HAP-1 (cell line): ENCODE measurements around the gene DDX39B.
A peak's percentile ranks its signal among the peaks of the same experiment; 100 is the strongest.

Source experiments
- DNase-seq, 2 experiments: peaks; one replicate each; pipeline ENCODE4 v3.0.0-alpha.2; 2016 to 2020; ENCODE audit warnings: low spot score in 2 of 2
- H3K27me3 ChIP-seq: fragments of 250-450 bp; sonication (Bioruptor Pico); 2 replicates; pipeline ENCODE4 v1.5.1; 2020; ENCODE audit warnings: low read depth, mild to moderate bottlenecking, moderate library complexity
- H3K36me3 ChIP-seq: fragments of 250-450 bp; sonication (Bioruptor Pico); replicated peaks from 2 replicates; pipeline ENCODE4 v1.5.1; 2020; ENCODE audit warnings: mild to moderate bottlenecking
- H3K4me1 ChIP-seq: fragments of 250-450 bp; sonication (Bioruptor Pico); 2 replicates; pipeline ENCODE4 v1.5.1; 2020; ENCODE audit warnings: mild to moderate bottlenecking
- H3K4me3 ChIP-seq: fragments of 250-450 bp; sonication (Bioruptor Pico); 2 replicates; pipeline ENCODE4 v1.5.1; 2020; ENCODE audit warnings: mild to moderate bottlenecking, moderate library complexity
- H3K9me3 ChIP-seq: fragments of 250-450 bp; sonication (Bioruptor Pico); 2 replicates; pipeline ENCODE4 v1.5.1; 2020; ENCODE audit warnings: mild to moderate bottlenecking, moderate library complexity
- in situ Hi-C: fragments of 300-500 bp; cut with MboI; formaldehyde crosslinking; loops from 3 replicates; pipeline ENCODE4 v1.14.3; 2020; ENCODE audit warnings: low sequenced_read_pairs, inconsistent platforms, mixed read lengths

The DDX39B gene

GRCh38 chr6:31547727-31548543 lies 6.1 kb upstream of the DDX39B start:
- H3K4me3 ChIP-seq: peak overlapping the region; percentile 44
- H3K9me3 ChIP-seq: no peaks in the 10 kb centered on the region
- H3K27me3 ChIP-seq: no peaks in the 10 kb centered on the region
- peaks cover 14% of the 10 kb centered on the region for H3K4me1 ChIP-seq
- in situ Hi-C loops: loop anchor here (5.0 kb wide), 1 partner anchor 44 kb away; the partner anchor contains the start of gene NCR3
- DNase-seq: no peak
- H3K36me3 ChIP-seq: peaks cover 22% of the 10 kb centered on the region

GRCh38 chr6:31546958-31547726 lies 5.3 kb upstream of the DDX39B start, which contains the start of gene NFKBIL1:
NFKBIL1 (plus strand) TSS chr6:31547608; CDS start chr6:31547695, 87 bp downstream.
- Histone ChIP-seq H3K36me3 (peaks cover 21% of the 10 kb centered on the region), H3K4me1 (peaks cover 16% of the 10 kb centered on the region)
- in situ Hi-C loops: loop anchor here (5.0 kb wide), 1 partner anchor 45 kb away; the partner anchor contains the start of gene NCR3

DNA sequence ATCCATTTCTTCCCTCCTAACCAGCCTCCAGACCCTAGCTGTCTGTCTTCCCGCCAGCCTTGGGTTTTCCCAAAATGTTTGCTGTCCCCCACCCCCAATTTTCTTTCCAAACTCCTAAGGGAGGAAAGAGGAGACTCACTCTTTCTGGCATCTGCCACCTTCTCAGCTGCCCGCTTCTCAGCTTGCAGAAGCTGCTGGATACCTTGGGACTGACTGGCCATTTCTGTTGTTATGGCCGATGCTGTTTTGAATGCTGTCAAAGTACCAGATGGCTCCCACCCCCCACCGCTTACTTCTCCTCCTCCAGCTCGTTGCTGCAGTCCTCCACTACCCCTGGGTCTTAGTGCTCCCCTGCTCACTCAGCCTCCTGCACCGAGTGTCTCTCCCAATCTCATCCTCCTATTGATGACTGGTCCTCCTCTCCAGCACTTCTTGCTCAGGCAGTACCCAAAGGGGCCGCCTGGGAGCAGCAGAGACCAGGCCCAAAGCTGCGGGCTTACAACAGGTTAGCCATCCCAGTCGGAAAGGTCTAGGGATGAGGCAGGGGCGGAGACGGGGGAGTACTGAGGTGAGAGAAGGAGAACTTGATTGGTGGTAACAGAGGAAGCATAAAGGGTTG lies 4.6 kb upstream of the DDX39B start, which contains the start of gene ATP6V1G2:
Gene ATP6V1G2, minus strand, starts transcription at position 270 of the 619 bp plus-strand sequence. Its CDS starts 49 bp downstream, at position 221.
- in situ Hi-C loops: loop anchor here (5.0 kb wide), 1 partner anchor 46 kb away; the partner anchor contains the start of gene NCR3

More at GRCh38 chr6:31546958-31547726, 5.3 kb upstream of the DDX39B start, which contains the start of gene NFKBIL1:
- peak; percentile 96 to 97 for DNase-seq
- Histone ChIP-seq H3K27me3 (no peaks in the 10 kb centered on the region), H3K9me3 (no peaks in the 10 kb centered on the region), H3K4me3 (peak within 1 kb of the TSS; percentile 44)

DNA sequence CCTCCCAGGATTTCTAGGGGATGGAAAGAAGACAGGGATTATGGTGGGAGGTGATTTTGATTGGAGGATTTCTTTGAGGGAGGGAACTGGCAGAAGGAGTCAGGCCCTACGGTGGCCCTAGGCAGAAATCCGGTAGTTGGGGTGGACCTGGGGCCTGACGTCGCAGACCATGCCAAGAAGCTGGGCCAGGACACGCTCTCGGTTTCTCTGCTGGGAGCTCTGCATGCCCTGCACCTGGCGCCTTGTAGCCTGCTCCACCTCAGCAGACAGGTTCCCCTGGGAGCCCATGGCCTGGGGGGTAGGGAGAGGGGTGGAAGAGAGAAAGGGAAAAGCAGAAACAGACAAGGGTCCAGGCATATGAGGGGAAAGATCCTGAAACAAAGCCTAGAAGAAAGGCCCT lies 3.5 kb upstream of the DDX39B start:
- Histone ChIP-seq H3K4me3 (no peak overlapping the region), H3K27me3 (no peaks in the 10 kb centered on the region)
- in situ Hi-C loops: loop anchor here (5.0 kb wide), 1 partner anchor 47 kb away; the partner anchor contains the start of gene NCR3

More for the DNA sequence above, 4.6 kb upstream of the DDX39B start, which contains the start of gene ATP6V1G2:
- peaks cover 16% of the 10 kb centered on the region for H3K4me1 ChIP-seq
- peak within 1 kb of the TSS; percentile 44 for H3K4me3 ChIP-seq
- H3K9me3 ChIP-seq: no peaks in the 10 kb centered on the region
- H3K36me3 ChIP-seq: peaks cover 16% of the 10 kb centered on the region
- H3K27me3 ChIP-seq: no peaks in the 10 kb centered on the region
- peak; percentile 94 to 97 for DNase-seq

DNA sequence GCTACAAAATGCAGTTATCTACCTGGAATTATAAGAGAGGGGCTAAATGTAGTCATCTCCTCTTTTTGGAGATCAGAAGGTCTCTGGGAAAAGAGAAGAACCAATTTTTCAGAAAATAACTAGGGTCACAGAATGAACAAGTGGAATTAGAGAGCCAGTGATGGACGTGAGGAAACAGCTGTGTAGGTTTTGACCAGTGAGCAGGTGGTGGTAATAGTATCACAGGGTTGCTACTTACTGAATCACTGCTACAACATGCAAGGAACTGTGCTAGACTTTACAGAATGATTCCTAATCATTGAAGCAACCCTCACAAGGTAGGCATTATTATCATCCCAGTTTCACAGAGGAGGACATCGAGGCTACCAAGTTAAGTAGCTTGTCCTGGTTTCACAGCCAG lies 2.9 kb upstream of the DDX39B start:
- Histone ChIP-seq H3K4me1 (peaks cover 19% of the 10 kb centered on the region), H3K4me3 (no peak overlapping the region), H3K27me3 (no peaks in the 10 kb centered on the region), H3K9me3 (no peaks in the 10 kb centered on the region), H3K36me3 (peaks cover 27% of the 10 kb centered on the region)
- no peak for DNase-seq
- in situ Hi-C loops: loop anchor here (5.0 kb wide), 3 partner anchors 48 to 288 kb away; partner anchors contain the start of gene NCR3

More for the DNA sequence above, 3.5 kb upstream of the DDX39B start:
- Histone ChIP-seq H3K4me1 (peaks cover 16% of the 10 kb centered on the region), H3K9me3 (no peaks in the 10 kb centered on the region), H3K36me3 (peaks cover 21% of the 10 kb centered on the region)
- DNase-seq: no peak

DNA sequence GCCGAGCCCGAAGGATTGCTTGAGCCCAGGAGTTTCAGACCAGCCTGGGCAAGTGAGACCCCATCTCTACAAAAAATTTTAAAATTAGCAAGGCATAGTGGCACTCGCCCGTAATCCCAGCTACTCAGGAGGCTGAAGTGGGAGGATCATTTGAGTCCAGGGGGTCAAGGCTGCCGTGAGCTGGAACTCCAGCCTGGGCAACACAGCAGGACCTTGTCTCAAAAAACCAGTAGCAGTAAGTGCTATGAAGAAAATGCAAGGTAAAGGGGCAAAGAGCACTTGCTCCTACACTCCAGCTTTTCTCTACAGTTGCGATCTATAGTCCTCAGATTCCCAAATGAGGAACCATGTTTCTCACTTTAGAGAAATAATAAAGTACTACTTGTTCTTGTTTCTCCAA lies 1.8 kb upstream of the DDX39B start:
- in situ Hi-C loops: loop anchor here (5.0 kb wide), 2 partner anchors 51 to 289 kb away; no protein-coding TSS in a partner anchor
- peaks cover 22% of the 10 kb centered on the region for H3K4me1 ChIP-seq
- no peak for DNase-seq
- no peak overlapping the region for H3K4me3 ChIP-seq
- no peaks in the 10 kb centered on the region for H3K9me3 ChIP-seq
- H3K36me3 ChIP-seq: peaks cover 30% of the 10 kb centered on the region
- H3K27me3 ChIP-seq: no peaks in the 10 kb centered on the region

DNA sequence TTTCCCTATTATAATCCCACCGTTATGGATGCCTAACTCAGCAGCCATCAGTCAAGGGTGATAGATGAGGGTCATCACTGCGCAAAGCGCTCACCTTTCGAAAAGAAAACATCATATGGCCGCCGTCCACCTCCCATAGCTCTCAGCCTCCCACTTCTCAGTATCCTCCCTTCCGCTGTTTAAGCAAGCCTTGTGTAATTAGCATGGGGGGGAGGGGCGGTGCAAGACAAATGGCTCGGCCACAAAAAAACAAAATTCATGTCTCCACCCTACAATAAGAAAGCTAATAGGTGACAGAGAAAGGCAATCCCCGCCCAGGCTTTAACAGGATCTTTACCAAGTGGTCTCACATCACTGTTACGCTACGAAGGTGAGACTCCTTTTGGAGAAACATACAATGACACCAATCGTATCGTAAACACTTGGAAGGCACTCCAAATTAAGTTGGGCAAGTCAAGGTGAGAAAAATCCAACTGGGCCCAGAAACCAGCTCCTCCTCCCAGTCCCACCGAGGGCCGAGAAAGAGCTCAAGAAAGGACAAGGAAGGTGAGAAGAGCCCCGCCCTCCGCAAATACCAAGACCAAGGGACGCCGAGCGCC lies 645 bp downstream of the DDX39B start:
- H3K4me1 ChIP-seq: peaks cover 13% of the 10 kb centered on the region
- in situ Hi-C loops: loop anchor here (5.0 kb wide), 2 partner anchors 49 to 291 kb away; no protein-coding TSS in a partner anchor
- peak overlapping the region; percentile 70 for H3K4me3 ChIP-seq
- H3K9me3 ChIP-seq: no peaks in the 10 kb centered on the region
- H3K36me3 ChIP-seq: peaks cover 54% of the 10 kb centered on the region
- DNase-seq: peak; percentile 60 to 81
- no peaks in the 10 kb centered on the region for H3K27me3 ChIP-seq

DNA sequence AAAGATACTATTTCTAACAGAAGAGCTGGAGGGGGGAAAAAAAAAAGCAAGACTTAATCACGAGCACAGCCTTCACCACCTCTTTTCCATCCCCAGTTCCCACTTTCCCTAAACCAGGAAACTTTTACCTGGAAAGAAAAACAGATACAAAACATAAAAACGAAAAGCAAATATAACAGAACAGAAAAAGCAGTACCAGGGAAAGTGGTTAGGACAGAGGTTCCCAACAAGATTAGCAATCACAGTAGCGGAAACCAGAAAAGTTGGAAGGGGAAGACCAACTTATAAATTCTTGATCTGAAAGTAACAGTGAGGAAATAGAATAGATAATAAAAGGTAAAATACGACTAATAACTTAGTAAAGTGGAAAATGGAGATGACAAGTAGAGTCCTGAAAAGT lies 1.2 kb downstream of the DDX39B start:
- Histone ChIP-seq H3K36me3 (peaks cover 59% of the 10 kb centered on the region), H3K9me3 (no peaks in the 10 kb centered on the region), H3K4me3 (peak overlapping the region; percentile 70), H3K4me1 (peaks cover 12% of the 10 kb centered on the region), H3K27me3 (no peaks in the 10 kb centered on the region)
- DNase-seq: no peak
- in situ Hi-C loops: loop anchor here (5.0 kb wide), 2 partner anchors 48 to 292 kb away; no protein-coding TSS in a partner anchor

- no peak overlapping the region; the same call in 1 of the 2 replicates for H3K4me3 ChIP-seq
- H3K4me1 ChIP-seq: peaks cover 12% of the 10 kb centered on the region
- in situ Hi-C loops: no loop called here
- H3K27me3 ChIP-seq: no peaks in the 10 kb centered on the region
- H3K9me3 ChIP-seq: no peaks in the 10 kb centered on the region
- DNase-seq: no peak
- H3K36me3 ChIP-seq: peaks cover 76% of the 10 kb centered on the region
These were observed 2.9 kb downstream of the DDX39B start for GRCh38 chr6:31538805-31539400.

- H3K9me3 ChIP-seq: no peaks in the 10 kb centered on the region
- no peaks in the 10 kb centered on the region for H3K27me3 ChIP-seq
- peaks cover 9% of the 10 kb centered on the region for H3K4me1 ChIP-seq
- peaks cover 96% of the 10 kb centered on the region for H3K36me3 ChIP-seq
- H3K4me3 ChIP-seq: no peak overlapping the region
- in situ Hi-C loops: no loop called here
- DNase-seq: no peak
These were observed 6.1 kb downstream of the DDX39B start for GRCh38 chr6:31535538-31536324.

DNA sequence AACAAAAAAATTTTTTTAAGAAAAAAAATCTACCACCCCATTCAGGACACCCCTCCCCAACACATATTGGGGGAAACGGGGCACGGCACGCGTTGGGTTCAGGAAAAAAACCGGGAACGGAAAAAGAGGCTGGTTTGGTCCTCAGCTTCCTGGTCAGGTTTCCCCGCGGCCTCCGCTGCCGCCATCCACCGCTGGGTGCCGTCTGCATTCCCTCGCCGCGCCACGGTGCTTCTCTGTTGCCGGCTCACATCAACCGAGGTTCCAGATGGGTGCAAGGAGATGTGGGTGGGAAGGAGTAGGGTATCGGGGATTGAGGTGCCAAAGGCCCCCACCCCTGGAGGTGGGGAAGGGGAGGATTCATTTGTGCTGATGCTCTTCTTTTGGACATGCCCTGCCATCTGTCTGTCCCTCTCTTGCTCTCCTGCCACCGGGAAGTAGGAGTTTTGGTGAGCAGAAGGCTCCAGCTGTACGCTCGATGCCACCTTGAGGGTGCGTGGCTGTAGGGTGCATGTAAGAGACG lies 7.2 kb downstream of the DDX39B start:
- in situ Hi-C loops: no loop called here

More for the DNA sequence above, 7.2 kb downstream of the DDX39B start:
- peaks cover 96% of the 10 kb centered on the region for H3K36me3 ChIP-seq
- H3K4me3 ChIP-seq: no peak overlapping the region
- no peaks in the 10 kb centered on the region for H3K27me3 ChIP-seq
- H3K9me3 ChIP-seq: no peaks in the 10 kb centered on the region
- H3K4me1 ChIP-seq: peaks cover 5% of the 10 kb centered on the region
- no peak for DNase-seq
